HG02623 (cell line): ENCODE data around the gene SEC11A.

Source experiments
- ATAC-seq: cut with Tn5 transposase; IDR thresholded peaks from one replicate; pipeline ENCODE4 v1.9.1; 2021; ENCODE audit warnings: moderate library complexity; ENCODE audit not compliant: unreplicated experiment

The SEC11A gene

DNA sequence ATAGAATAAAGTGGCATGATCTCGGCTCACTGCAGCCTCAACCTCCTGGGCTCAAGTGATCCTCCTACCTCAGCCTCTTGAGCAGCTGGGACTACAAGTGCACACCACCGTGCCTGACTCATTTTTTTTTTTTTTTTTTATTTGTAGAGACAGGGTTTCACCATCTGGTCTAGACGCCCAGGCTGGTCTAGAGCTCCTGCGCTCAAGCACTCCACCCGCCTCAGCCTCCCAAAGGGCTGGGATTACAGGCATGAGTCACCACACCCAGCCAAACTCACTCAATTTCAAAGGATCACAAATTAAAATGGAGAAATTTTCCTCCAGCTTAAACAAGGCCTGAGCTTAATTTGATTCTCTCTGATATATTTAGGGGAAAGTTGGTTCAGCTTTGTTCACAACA is 30.6 kb downstream of the SEC11A start:
- no peak for ATAC-seq

DNA sequence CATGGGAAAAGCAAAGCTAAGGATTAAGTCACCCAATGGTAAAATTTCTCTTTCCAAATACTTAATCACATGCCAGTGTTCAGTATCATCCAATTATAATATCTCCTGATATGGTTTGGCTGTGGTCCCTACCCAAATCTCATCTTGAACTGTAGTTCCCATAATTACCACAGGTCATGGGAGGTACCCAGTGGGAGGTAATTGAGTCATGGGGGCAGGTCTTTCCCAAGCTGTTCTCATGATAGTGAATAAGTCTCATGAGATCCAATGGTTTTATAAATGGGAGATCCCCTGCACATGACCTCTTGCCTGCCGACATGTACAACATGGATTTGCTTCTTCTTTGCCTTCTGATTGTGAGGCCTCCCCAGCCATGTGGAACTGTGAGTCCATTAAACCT is 31.8 kb downstream of the SEC11A start:
- ATAC-seq: no peak

DNA sequence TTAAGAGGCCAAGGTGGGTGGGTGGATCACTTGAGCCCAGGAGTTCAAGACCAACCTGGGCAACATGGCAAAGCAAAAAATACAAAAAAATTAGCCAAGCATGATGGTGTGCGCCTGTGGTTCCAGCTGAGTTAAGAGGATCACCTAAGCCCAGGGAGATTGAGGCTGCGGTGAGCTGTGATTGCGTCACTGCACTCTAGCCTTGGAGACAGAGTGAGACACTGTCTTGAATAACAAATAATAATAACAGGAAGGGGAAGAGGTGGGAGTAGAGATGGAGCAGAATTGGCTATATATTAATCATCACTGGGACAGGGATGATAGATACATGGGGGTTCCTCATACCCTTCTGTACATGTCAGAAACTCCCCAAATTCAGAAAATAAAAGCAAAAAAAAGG is 34.1 kb downstream of the SEC11A start:
- no peak for ATAC-seq

DNA sequence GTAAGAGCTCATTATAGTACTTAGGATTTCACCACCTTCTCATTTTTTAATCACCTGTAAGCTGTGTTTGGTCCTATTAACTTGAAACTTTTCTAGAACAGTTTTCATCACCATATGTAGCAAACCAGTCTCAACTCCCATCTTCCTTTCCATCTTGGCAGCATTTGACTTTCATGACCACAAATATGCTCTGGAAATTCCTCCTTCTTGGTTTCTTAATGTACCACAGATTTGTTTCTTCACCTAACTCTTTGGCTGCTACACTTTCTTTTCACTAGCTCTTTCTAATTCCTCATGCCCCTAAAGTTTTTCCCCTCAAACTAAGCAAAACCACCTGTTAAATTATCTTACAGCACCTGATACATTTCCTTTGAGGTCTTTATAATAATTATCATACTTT is 44.7 kb downstream of the SEC11A start:
- ATAC-seq: no peak

DNA sequence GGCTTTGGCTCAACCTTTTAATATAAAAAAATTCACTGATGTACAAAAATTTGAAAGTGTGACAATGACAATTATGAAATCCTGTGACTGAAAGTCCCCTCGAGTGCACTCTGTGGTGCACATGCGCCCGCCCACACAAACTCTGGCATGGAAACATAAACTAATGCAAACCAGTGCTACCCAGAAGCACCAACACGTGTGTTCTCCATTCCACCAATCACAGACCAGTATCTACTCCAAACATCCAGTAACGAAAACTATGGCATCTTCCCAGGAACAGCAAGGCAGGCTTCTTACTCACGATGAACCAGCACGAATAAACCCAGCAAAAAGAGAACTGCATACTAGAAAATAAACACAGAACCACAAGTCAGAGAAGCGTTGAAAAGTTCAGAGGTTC is 46.2 kb downstream of the SEC11A start:
- no peak for ATAC-seq

DNA sequence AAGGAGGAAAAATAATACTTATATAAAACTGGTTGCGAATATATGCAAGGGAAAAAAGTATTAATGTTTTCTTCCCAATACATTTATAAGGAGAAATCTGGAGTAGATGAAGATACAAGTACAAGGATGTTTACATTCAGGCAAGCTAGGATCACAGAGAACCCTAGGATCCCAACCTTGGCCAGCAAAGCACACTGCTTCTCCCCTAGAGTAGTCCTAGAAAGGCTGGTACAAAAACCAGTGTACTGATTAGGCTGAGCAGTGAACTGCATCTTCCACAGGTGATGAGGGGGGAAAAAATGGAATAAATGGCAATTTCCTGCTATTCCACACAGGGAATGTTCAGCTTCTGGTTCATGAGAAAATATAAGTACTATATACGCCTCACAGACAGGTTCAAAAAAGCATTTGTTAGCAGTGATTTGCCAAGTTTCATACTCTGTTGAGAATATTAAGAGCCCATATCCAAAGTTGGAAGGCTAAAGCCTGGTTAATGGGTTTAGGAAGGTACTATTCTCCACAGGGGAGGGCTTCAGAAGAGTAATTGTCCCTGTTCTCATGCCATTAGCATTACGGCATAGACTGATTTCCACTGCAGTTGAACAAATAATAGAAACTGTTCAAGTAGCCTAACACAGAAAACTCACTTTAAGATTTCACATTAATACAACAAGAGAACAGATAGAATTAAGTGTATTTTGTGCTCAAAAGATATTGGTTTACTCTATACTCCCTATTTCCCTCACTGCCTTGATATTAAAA is 47.5 kb downstream of the SEC11A start:
- ATAC-seq: no peak

DNA sequence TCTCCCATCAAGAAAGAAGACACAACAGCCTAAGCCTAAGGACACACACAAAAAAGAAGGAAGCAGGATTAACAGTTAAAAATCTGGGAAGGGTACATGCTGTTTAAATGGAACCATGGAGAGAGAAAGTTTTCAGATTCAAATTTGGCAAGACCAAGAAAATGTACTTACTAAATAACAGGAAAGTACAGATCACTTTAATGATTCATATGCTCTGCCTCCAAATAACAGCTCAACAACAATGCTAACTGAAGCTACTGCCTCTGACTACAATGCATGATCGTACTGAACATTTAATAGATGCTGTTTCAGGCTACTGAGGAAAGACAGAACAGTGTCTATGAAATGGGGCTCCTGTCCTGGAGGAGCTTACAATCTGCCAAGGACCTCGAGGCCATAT is 49.6 kb downstream of the SEC11A start:
- no peak for ATAC-seq

DNA sequence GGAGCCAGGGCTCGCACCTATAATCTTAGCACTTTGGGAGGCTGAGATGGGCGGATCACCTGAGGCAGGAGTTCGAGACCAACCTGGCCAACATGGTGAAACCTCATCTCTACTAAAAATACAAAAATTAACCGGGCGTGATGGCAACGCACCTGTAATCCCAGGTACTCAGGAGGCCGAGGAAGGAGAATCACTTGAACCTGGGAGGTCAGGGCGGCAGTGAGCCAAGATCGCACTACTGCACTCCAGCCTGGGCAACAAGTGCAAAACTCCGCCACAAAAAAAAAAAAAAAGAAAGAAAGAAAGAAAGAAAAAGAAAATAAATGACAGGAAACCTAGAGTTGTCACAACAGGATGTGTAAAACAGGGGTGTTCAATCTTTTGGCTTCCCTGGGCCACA is 54.9 kb downstream of the SEC11A start:
- no peak for ATAC-seq

DNA sequence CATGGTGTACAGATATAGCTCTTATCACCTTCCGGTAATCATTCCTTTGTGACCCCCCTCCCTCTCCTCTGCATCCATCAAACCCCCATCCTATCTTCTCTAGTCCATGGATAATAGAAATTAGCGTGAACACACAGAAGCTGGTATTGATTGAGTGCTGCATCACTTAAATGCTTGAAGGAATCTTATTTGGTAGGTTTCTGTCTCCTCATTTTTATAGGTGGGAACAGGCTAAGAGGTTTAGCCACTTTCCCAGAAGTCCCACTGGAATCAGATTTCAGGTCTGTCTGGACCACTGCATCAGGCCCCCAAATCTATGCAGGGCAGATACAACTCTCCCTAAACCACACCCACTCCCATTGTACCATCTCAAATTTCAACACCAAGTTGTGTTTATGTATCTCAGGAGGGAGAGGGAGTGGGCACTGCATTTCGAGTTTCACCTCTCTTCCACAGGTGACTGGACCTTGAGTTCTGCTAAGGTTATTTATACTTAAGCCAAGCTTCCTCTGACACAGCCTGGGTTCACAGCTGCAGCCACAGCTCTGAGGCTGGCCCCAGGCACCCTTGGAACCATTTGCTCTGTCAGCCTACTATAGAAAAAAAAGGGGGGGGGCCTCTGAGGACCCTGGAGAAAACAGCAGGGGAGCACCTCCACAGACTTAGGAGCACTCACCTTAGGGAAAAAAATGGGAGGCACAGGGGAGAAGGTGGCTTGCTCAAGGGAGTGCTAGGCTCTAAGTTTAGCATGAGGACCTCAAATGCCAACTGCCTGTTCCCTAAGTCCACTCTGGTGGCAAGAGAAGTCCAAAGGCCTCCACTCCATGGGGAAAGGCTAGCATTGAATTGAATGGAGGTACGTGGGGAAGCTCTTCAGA is 55.8 kb downstream of the SEC11A start:
- ATAC-seq: no peak

DNA sequence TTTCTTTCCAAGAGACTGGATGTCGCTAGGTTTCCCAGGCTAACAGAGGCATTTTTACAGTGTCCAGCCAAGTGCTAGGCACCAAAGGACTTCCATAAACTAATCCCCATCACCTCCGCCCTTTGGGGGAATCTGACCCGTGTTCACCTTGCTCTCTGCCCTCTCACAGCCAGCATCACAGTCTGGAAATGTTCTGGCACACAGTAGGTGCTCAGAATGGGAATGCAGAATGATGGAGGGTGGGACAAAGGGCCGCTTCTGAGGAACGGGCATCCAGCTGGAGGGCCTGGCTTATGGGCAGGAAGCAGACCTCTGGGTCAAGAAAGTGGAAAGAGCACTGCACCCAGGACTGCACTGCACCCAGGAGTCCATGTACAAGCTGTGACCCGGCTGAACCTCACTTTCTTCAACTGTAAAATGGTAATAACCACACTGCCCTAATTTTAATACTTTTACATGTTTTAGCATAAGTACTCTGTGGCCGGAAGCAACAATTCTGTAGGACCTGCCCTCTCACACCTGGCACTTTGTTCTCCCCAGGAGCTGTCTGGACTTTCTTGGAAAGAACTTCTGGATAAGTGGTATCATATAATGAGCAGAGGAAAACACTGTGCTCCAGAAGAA is 57.0 kb downstream of the SEC11A start:
- ATAC-seq: no peak

DNA sequence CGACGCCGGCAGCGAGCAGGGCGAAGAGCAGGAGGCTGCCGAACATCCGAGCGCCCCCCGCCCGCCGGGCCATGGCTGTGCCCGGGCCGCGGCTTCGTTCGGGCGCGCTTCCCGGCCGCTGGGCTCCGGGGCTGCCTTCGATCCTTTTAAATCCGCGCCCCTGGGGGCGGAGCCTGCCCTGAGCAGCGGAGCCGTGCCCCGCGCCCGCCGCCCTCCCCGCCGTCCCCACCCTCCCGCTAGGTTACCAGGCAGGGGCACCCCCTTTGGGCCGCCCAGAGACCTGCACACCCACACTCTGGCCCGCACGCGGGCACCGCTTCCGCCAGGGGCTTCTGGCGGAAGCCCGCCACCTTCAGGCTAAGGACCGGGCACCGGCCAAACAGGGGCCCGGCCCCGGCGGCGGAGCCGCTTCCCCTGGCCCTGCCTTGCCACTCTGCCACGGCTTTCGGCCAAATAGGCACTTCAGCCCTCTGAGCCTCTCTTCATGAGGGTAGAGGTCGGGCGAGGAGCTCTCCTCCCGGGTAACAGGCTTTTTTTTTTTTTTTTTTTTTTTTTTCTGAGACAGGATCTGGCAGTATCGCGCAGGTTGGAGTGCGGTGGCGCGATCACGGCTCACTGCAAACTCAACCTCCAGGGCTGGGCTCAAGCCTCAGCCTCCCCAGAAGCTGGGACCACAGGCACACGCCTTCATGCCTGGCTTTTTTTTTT is 57.7 kb downstream of the SEC11A start, which contains the start of gene NMB:
TSS of gene NMB (minus strand) at position 120 of the 708 bp plus-strand sequence. CDS start at position 73, 47 bp downstream.
- peak; percentile 48 for ATAC-seq

DNA sequence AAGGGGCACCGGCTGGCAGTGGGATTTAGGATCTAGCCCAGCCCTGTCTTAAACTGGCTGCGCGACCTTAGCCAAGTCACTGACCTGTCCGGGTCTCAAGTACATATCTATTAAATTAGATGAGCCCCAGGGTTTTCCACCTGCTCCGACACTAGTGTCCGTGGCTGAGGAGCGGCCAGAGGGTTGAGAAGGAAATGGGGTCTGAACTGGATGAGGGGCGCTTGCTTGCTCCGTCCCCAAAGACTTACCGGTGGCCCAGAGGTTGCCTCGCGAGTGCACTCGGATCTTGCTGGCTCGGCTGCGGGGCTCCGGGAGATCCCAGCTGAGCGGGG is 58.2 kb downstream of the SEC11A start:
- no peak for ATAC-seq

DNA sequence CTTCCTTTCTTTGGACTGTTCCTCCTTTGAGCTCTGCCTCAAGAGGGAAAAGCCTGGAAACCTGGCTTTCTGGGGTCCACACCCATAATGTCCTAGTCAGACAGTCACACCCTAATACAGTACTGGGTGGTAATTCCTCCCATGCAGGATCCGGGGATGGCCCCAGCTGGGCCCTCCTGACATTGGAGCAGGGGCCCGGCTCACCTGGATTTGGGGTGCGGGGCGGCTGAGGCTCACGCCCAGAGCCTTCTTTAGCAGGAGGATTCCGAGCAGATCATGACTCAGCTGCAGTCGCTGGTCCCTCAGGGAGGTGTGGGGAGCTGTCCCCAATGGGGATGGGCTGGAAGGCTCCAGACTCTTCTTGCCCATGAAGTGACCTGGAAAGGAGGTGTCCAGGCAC is 59.0 kb downstream of the SEC11A start:
- ATAC-seq: no peak

DNA sequence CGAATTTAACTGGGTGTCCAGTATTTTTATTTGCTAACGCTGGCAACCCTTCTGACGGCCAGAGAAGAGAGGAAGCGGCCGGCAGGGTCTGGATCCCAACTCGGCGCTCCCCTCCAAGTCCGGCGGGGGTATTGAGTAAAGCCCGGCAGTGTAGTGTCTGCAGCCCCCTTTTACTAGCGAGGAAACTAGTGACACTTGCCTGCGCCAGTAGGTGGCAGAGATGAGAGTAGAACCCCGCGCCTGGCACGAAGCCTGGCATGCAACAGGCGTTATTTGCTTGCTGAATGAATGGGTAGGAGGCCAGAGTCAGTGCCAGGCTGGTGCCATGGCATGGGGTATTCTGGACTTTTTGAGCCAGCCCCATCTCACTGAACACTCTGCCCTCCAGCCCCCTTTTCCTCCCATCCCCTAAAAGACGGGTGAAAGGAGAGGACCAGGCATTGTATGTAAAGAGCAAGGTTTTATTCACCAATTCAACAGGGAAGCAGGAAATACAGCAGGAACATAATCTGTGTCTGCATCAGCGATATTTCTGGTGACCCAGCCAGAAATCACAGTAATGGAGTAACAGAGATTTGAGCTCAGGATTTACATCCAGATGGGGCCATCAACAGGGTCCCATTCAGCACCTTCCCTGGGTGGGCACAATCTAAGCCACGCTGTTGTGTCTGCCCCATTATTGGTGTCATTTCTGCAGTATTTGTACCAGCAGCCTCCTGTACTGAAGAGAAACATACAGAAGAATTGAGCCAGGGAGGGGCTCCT is 61.1 kb downstream of the SEC11A start:
- no peak for ATAC-seq

DNA sequence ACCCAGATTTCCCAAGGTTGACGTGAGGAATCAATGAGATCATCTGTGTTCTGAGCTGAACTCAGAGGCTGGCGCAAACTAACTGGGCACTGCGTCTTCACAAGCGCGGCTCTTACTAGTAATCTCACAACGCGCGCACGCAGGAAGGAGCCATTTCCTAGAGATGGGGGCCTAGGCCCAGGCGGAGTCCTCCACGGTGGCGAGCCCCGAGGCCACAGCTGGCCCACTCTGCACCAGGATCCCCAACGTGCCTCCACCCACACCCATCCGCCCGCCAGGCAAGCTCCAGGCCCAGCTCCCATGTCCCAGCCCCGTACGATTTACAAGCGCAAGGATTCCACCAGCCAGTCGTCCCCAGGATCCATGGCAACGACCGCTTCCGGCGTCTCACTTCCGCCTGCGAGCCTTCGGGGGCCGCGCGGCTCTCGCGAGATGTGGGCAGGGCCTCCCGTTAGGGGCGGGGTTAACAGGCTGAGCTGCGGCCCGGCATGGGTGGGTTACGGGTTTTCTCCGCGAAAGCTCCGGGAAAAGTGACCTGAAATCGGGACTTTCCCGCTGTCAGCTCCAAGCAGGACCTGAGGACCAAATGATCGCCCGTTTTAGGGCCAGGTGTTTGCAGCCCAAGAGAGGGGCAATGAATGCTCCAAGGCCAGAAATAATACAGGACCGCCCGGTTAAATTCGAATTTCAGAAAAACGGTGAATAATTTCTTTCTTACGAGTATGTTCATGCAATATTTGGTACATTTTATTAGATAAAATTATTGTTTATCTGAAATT is 61.8 kb downstream of the SEC11A start, which contains the start of gene WDR73:
TSS of gene WDR73 (minus strand) at position 374 of the 779 bp plus-strand sequence. CDS start at position 365, 9 bp downstream.
- peak; percentile 78 for ATAC-seq

DNA sequence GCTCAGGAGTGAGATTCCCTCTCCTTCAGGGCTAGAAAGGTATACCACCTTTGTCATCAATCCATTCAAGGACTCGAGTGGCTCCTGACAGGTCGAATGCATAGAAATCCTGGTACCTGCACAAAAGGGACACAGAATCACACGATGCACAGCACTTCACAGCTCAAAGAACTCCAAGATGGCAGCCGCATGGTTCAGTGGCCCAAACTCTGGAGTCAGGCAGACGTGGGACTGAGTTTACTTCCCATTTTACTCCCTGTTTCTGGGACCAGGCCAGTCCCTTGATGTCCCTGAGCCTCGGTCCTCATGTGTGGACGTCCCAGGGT is 62.4 kb downstream of the SEC11A start:
- ATAC-seq: no peak

DNA sequence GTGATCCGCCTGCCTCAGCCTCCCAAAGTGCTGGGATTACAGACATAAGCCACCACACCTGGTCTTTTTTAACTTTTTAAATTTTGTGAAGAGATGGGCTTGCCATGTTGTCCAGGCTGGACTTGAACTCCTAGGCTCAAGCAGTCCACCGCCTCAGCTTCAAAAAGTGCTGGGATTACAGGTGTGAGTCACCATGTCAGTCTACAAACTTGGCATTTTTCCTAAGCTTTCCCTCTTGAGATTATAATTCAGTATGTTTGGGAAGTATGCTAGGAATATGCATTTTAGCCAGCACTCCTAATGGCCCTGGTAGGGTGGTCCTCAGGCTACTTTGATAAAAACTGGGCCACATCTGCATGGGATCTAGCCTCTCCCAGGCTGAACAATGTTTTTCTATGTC is 66.2 kb downstream of the SEC11A start:
- ATAC-seq: no peak

DNA sequence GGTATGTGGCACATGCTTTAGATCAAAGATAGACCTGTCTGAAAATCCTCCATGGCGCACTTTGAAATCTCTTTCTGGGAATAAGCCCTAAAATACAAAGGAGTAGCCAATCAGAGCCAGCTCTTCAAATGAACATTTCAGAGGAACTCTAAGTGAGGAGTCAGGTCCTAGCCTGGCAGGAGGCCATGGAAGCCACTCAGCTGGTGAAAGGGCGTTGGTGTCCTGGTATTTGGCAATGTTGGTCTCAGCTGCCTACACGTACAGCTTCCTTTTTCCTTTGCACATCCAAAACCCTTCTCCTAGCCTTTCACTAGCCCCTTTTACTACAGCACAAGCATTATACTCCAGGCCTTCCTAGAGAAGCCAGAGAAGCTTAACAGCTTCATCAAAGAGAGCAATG is 67.4 kb downstream of the SEC11A start:
- no peak for ATAC-seq

DNA sequence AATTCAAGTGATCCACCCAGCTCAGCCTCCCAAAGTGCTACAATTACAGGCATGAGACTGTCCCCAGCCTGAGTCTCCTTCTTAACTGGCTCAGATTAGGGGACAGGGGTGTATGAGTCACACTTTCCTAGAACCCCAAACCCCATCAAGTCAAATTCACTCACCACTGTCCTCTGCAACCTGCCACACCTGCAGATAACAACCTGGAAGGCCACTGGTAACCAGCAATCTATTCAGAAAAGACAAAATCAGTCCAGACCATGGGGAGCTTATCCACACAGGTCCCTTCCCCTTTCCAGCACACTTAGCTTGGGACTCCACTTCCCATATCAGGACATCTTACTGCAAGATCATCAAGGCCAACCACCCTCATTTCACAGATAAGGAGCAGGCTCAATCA is 68.2 kb downstream of the SEC11A start:
- ATAC-seq: no peak

DNA sequence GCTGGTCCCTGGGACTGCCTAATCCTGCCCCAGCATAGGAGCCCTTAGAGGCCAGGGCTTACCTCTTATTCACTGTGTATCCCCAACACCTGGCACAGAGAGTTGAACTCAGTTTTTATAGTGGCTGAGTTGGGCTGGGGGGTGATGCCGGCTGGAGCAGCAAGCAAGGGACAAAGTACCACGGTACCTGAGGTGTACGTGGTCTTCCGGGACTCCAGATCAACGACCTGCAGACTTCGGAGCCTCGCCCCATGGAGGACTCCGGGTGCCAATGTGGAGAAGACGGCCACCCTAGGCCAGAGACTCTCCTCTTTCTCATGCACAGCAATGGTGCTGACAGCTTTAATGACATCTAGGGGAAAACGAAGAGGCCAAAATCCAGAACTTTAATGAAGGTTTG is 69.9 kb downstream of the SEC11A start:
- ATAC-seq: no peak
